ENCODE measurements around the gene IFNG-AS1. TPM values are rescaled to one million over a fixed set of nuclear protein-coding genes. Genes with fewer than 3 reads are reported as not detected.
A peak's percentile ranks its signal among the peaks of the same experiment; 100 is the strongest.

IFNG-AS1 gene
- total and polyA plus RNA-seq, 3 experiments from 2014 or later, result 0.95 to 35.4 (median 1.6) TPM

DNA sequence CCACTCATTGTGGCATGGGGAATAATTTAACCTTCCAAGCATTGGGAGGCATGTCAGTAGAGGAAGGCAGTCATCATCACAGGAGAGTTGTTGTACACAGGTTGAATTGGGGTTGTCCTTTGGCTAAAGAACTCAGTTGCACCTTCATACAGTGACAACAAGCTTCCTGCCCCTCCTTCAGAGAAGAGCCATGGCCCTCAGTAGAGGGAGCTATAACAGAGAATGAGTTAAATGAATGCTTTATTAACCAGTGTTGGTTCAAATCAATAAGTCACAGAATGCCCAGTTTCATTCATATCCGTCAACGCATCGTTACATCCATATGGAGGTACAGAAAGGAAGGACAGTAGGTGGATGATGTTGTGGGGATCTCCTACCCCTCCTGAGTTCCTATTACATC is 4.8 kb downstream of the IFNG-AS1 start:
- H3K36me3 ChIP-seq (ENCODE audit: insufficient read depth, low read length), result no peaks in the 10 kb centered on the region
- Mint-ChIP-seq H3K27me3 (no peaks in the 10 kb centered on the region), H3K36me3 (peaks cover 8 to 23% (median 11%) of the 10 kb centered on the region in 3 donors), H3K4me3 (peak overlapping the region in 5 of 7 donors; percentile 20 to 90 (median 40)), H3K4me1 (peaks cover 69 to 85% (median 80%) of the 10 kb centered on the region in 3 donors), H3K27ac (peak overlapping the region in 6 of 8 donors; percentile 7 to 66 (median 44)), H3K9me3 (no peaks in the 10 kb centered on the region)
- H3K27ac ChIP-seq (ENCODE audit: low read depth, low read length), result no peak overlapping the region
- no peak for DNase-seq
- peaks cover 30% of the 10 kb centered on the region for H3K4me1 ChIP-seq (ENCODE audit: insufficient read depth, low read length)
- no peaks in the 10 kb centered on the region for H3K27me3 ChIP-seq (ENCODE audit: insufficient read depth, low read length, poor library complexity, severe bottlenecking)
- POLR2A ChIA-PET, result no interaction called here
- CTCF ChIA-PET, result interaction anchor here (0.9 kb wide), 1 partner anchor 47 kb away, joined by 3 read pairs; no protein-coding TSS in a partner anchor
- no peak overlapping the region for H3K4me3 ChIP-seq (ENCODE audit: low read length)
- H3K9me3 ChIP-seq (ENCODE audit: low read length), result no peaks in the 10 kb centered on the region

- no peaks in the 10 kb centered on the region for H3K27me3 Mint-ChIP-seq
- DNase-seq, result no peak
- ChIA-PET CTCF (interaction anchor here (0.7 to 1.1 kb wide), 2 partner anchors 15 to 640 kb away, joined by 3 read pairs; no protein-coding TSS in a partner anchor), POLR2A (no interaction called here)
- peaks cover 11 to 31% (median 12%) of the 10 kb centered on the region in 3 donors for H3K36me3 Mint-ChIP-seq
- no peaks in the 10 kb centered on the region for H3K9me3 Mint-ChIP-seq
- H3K27ac Mint-ChIP-seq, result peak overlapping the region in 2 of 8 donors; percentile 34 to 41
- Histone ChIP-seq H3K9me3 (ENCODE audit: low read length) (no peaks in the 10 kb centered on the region), H3K4me1 (ENCODE audit: insufficient read depth, low read length) (peaks cover 10% of the 10 kb centered on the region), H3K27me3 (ENCODE audit: insufficient read depth, low read length, poor library complexity, severe bottlenecking) (no peaks in the 10 kb centered on the region), H3K27ac (ENCODE audit: low read depth, low read length) (no peak overlapping the region), H3K4me3 (ENCODE audit: low read length) (no peak overlapping the region), H3K36me3 (ENCODE audit: insufficient read depth, low read length) (no peaks in the 10 kb centered on the region)
- peaks cover 66 to 86% (median 69%) of the 10 kb centered on the region in 3 donors for H3K4me1 Mint-ChIP-seq
- peak overlapping the region in 1 of 7 donors; percentile 48 for H3K4me3 Mint-ChIP-seq
Measured at GRCh38 chr12:67996347-67996746, 7.1 kb downstream of the IFNG-AS1 start.

GRCh38 chr12:67998379-67998778 is 9.1 kb downstream of the IFNG-AS1 start:
- CTCF ChIA-PET, result no interaction called here
- H3K9me3 ChIP-seq (ENCODE audit: low read length), result no peaks in the 10 kb centered on the region
- H3K27me3 Mint-ChIP-seq, result no peaks in the 10 kb centered on the region

DNA sequence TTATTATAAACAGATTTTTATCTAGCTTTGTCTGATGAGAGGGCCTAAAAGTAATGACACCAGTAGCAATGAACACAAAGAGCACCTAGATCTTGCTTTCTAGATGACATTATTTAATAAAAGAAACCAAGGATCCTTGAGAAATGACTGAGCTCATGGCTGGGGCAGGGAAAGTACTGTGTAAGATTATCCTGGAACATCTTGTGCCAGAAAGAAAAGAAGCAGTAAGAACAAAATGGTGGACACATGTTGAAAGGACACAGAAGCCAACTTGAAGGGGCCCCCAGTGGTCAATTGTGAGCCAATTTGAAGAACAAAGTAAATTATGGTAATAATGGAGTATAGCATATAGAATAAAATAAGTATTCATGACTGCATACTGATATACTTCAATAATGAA is 10.0 kb downstream of the IFNG-AS1 start:
- ChIA-PET CTCF (no interaction called here), POLR2A (no interaction called here)
- H3K4me1 Mint-ChIP-seq, result peaks cover 53 to 70% (median 59%) of the 10 kb centered on the region in 3 donors
- Histone ChIP-seq H3K9me3 (ENCODE audit: low read length) (no peaks in the 10 kb centered on the region), H3K27ac (ENCODE audit: low read depth, low read length) (no peak overlapping the region), H3K4me1 (ENCODE audit: insufficient read depth, low read length) (peaks cover 6% of the 10 kb centered on the region), H3K4me3 (ENCODE audit: low read length) (no peak overlapping the region), H3K27me3 (ENCODE audit: insufficient read depth, low read length, poor library complexity, severe bottlenecking) (no peaks in the 10 kb centered on the region), H3K36me3 (ENCODE audit: insufficient read depth, low read length) (no peaks in the 10 kb centered on the region)
- DNase-seq, result no peak
- H3K27ac Mint-ChIP-seq, result peak overlapping the region in 4 of 8 donors; percentile 4 to 76 (median 23)
- no peaks in the 10 kb centered on the region for H3K9me3 Mint-ChIP-seq
- H3K4me3 Mint-ChIP-seq, result no peak overlapping the region
- peaks cover 8 to 42% (median 13%) of the 10 kb centered on the region in 3 donors for H3K36me3 Mint-ChIP-seq
- no peaks in the 10 kb centered on the region for H3K27me3 Mint-ChIP-seq

More at GRCh38 chr12:67998379-67998778, 9.1 kb downstream of the IFNG-AS1 start:
- no peak for DNase-seq
- Histone ChIP-seq H3K27me3 (ENCODE audit: insufficient read depth, low read length, poor library complexity, severe bottlenecking) (no peaks in the 10 kb centered on the region), H3K27ac (ENCODE audit: low read depth, low read length) (no peak overlapping the region), H3K4me1 (ENCODE audit: insufficient read depth, low read length) (peaks cover 6% of the 10 kb centered on the region), H3K36me3 (ENCODE audit: insufficient read depth, low read length) (no peaks in the 10 kb centered on the region), H3K4me3 (ENCODE audit: low read length) (no peak overlapping the region)
- H3K36me3 Mint-ChIP-seq, result peaks cover 11 to 38% (median 13%) of the 10 kb centered on the region in 3 donors
- no peaks in the 10 kb centered on the region for H3K9me3 Mint-ChIP-seq
- H3K4me1 Mint-ChIP-seq, result peaks cover 56 to 77% (median 61%) of the 10 kb centered on the region in 3 donors
- POLR2A ChIA-PET, result no interaction called here
- peak overlapping the region in 1 of 8 donors; percentile 44 for H3K27ac Mint-ChIP-seq
- H3K4me3 Mint-ChIP-seq, result no peak overlapping the region

DNA sequence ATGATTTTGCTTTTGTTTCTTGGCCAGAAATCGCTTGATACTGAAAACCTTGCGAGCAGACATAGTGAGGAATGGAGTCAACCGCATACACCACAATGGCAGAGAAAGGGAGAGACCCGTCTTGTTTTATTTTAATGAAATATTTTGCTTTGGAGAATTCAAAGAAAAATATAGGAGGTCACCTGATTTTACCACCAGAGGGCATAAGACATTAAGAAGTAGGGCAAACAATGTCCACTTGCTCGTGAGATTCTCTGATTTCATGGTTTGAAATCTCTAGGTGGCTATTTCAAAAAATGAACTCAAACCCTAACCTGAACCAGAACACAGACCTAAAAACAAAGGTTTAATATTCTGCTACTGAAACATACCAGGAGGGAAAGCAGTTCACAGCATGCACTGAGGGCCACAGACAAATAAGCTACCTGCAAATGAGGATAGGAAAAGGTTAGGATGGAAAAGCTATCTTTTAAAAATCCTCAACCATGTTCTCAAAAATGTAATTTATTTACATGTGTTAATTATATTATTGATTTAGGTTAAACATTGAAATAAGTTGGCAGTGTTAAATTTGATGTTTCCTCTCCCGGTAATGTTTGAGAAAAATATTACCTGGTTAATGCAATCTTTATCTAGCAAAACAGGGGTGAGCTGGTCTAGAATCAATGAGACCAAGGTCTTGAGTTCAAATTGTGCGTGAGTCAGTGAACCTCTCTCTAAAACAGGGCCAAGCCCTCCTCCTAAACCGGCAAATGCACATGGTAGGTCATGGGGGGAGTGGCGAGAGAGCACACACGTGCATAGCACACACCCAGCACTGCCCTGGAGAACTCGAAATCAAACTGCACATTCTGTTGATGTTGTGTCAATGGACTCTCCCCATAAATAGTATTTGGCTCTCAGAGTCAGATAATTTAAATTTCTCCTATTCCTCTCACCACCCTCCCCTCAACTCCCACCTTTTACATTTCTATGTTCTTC is 12.5 kb downstream of the IFNG-AS1 start:
- Mint-ChIP-seq H3K27ac (peak overlapping the region in 4 of 8 donors; percentile 1 to 43 (median 38)), H3K9me3 (no peaks in the 10 kb centered on the region), H3K36me3 (peaks cover 8 to 49% (median 9%) of the 10 kb centered on the region in 3 donors), H3K4me3 (peak overlapping the region in 2 of 7 donors; percentile 21 to 25), H3K27me3 (no peaks in the 10 kb centered on the region), H3K4me1 (peaks cover 46 to 63% (median 54%) of the 10 kb centered on the region in 3 donors)
- no peaks in the 10 kb centered on the region for H3K27me3 ChIP-seq (ENCODE audit: insufficient read depth, low read length, poor library complexity, severe bottlenecking)
- H3K36me3 ChIP-seq (ENCODE audit: insufficient read depth, low read length), result no peaks in the 10 kb centered on the region
- H3K9me3 ChIP-seq (ENCODE audit: low read length), result no peaks in the 10 kb centered on the region
- no peak overlapping the region for H3K27ac ChIP-seq (ENCODE audit: low read depth, low read length)
- H3K4me1 ChIP-seq (ENCODE audit: insufficient read depth, low read length), result peaks cover 6% of the 10 kb centered on the region
- POLR2A ChIA-PET, result no interaction called here
- no peak overlapping the region for H3K4me3 ChIP-seq (ENCODE audit: low read length)
- CTCF ChIA-PET, result interaction anchor here (0.8 to 1.2 kb wide), 6 partner anchors 10 to 645 kb away, joined by 3 to 6 read pairs (median 4); partner anchors contain the start of gene IFNG-AS1
- DNase-seq, result no peak

- H3K36me3 Mint-ChIP-seq, result peaks cover 7 to 54% (median 14%) of the 10 kb centered on the region in 3 donors
- peak overlapping the region in 1 of 8 donors; percentile 23 for H3K27ac Mint-ChIP-seq
- H3K36me3 ChIP-seq (ENCODE audit: insufficient read depth, low read length), result no peaks in the 10 kb centered on the region
Measured at GRCh38 chr12:68003777-68004176, 14.5 kb downstream of the IFNG-AS1 start.

GRCh38 chr12:68007033-68007432 is 17.8 kb downstream of the IFNG-AS1 start:
- Histone ChIP-seq H3K36me3 (ENCODE audit: insufficient read depth, low read length) (no peaks in the 10 kb centered on the region), H3K4me3 (ENCODE audit: low read length) (no peak overlapping the region), H3K27me3 (ENCODE audit: insufficient read depth, low read length, poor library complexity, severe bottlenecking) (no peaks in the 10 kb centered on the region), H3K27ac (ENCODE audit: low read depth, low read length) (no peak overlapping the region), H3K9me3 (ENCODE audit: low read length) (no peaks in the 10 kb centered on the region), H3K4me1 (ENCODE audit: insufficient read depth, low read length) (peaks cover 11% of the 10 kb centered on the region)
- ChIA-PET POLR2A (interaction anchor here (0.6 kb wide), 1 partner anchor 696 kb away, joined by 12 read pairs; no protein-coding TSS in a partner anchor), CTCF (no interaction called here)
- Mint-ChIP-seq H3K27me3 (no peaks in the 10 kb centered on the region), H3K4me1 (peaks cover 37 to 52% (median 44%) of the 10 kb centered on the region in 3 donors), H3K4me3 (no peak overlapping the region), H3K9me3 (no peaks in the 10 kb centered on the region), H3K27ac (no peak overlapping the region), H3K36me3 (peaks cover 4 to 60% (median 14%) of the 10 kb centered on the region in 3 donors)
- DNase-seq, result no peak

More at GRCh38 chr12:68003777-68004176, 14.5 kb downstream of the IFNG-AS1 start:
- no peaks in the 10 kb centered on the region for H3K9me3 ChIP-seq (ENCODE audit: low read length)
- no peaks in the 10 kb centered on the region for H3K27me3 Mint-ChIP-seq
- POLR2A ChIA-PET, result no interaction called here
- H3K4me1 Mint-ChIP-seq, result peaks cover 42 to 47% (median 47%) of the 10 kb centered on the region in 3 donors
- no peak overlapping the region for H3K4me3 Mint-ChIP-seq
- H3K4me1 ChIP-seq (ENCODE audit: insufficient read depth, low read length), result no peaks in the 10 kb centered on the region
- no peaks in the 10 kb centered on the region for H3K27me3 ChIP-seq (ENCODE audit: insufficient read depth, low read length, poor library complexity, severe bottlenecking)
- H3K4me3 ChIP-seq (ENCODE audit: low read length), result no peak overlapping the region
- no peak for DNase-seq
- no peak overlapping the region for H3K27ac ChIP-seq (ENCODE audit: low read depth, low read length)
- CTCF ChIA-PET, result interaction anchor here (1.1 to 1.3 kb wide), 2 partner anchors 8 to 648 kb away, joined by 3 to 4 read pairs; no protein-coding TSS in a partner anchor
- no peaks in the 10 kb centered on the region for H3K9me3 Mint-ChIP-seq
